Spleen (tissue), 7 donors: ENCODE data around the gene SLC9C1.

Experiments used
- POLR2A ChIP-seq, 3 donors: fragments of 450-650 bp; IDR thresholded peaks; one replicate each; pipeline ENCODE4 v1.5.1; 2017; ENCODE audit warnings: antibody characterized with exemption in 3 of 3, mild to moderate bottlenecking in 1 of 3
- POLR2AphosphoS5 ChIP-seq, 3 donors: sonication (generic); formaldehyde crosslinking; IDR thresholded peaks; one replicate each; pipeline ENCODE4 v1.5.1; 2017; ENCODE audit warnings: antibody characterized with exemption in 3 of 3
- TF ChIP-seq, protein P1 (sequence below), 11 experiments: fragments of 200-600 bp in 7 of 11; fragments of 450-650 bp in 4 of 11; sonication (generic) in 4 of 11; IDR thresholded peaks in 8 of 11; conservative IDR thresholded peaks in 3 of 11; 1 replicate in 7 of 11; 2 replicates in 4 of 11; pipeline versions ENCODE4 v1.4.0 to v1.8.0; 2016 to 2021; ENCODE audit warnings: antibody characterized with exemption in 11 of 11, inconsistent platforms in 4 of 11, mild to moderate bottlenecking in 1 of 11
- donor health status: DM: no; HTN: no; CAD: no; lungs with moderate emphysema.
- donor health status: DM: no; HTN: no; CAD: no.
- donor health status: DM: no; HTN: no; CAD: no.

DNA sequence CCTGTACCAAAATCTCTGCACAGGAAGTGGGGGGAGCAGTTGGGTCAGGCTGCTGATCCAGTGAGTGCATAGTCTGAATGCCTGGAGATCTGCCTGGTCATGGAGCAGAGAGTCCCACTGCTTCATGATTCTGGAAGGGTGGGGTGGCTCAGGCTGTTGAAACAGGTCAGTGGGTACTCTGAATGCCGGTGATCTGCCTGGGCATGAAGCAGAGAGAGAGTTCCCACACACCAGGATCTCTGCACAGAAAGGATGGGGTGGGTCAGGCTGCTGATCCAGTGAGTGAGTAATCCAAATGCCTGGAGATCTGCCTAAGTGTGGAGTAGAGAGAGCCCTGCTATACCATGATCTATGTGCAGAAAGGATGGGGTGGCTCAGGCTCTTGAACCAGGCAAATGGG is 144.9 kb downstream of the SLC9C1 start:
- TF ChIP-seq POLR2A (IDR thresholded peaks at IDR 0.05) (no peak), POLR2AphosphoS5 (IDR thresholded peaks at IDR 0.05) (no peak)
- TF ChIP-seq, protein P1, sequence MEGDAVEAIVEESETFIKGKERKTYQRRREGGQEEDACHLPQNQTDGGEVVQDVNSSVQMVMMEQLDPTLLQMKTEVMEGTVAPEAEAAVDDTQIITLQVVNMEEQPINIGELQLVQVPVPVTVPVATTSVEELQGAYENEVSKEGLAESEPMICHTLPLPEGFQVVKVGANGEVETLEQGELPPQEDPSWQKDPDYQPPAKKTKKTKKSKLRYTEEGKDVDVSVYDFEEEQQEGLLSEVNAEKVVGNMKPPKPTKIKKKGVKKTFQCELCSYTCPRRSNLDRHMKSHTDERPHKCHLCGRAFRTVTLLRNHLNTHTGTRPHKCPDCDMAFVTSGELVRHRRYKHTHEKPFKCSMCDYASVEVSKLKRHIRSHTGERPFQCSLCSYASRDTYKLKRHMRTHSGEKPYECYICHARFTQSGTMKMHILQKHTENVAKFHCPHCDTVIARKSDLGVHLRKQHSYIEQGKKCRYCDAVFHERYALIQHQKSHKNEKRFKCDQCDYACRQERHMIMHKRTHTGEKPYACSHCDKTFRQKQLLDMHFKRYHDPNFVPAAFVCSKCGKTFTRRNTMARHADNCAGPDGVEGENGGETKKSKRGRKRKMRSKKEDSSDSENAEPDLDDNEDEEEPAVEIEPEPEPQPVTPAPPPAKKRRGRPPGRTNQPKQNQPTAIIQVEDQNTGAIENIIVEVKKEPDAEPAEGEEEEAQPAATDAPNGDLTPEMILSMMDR (IDR thresholded peaks at IDR 0.05 in 8 of 11, conservative IDR thresholded peaks at IDR 0.05 in 3 of 11): no peak
